Type B pancreatic cell (in vitro differentiated cells): Measurements from ENCODE around the gene SLC26A1. TPM values are rescaled to one million over a fixed set of nuclear protein-coding genes. Genes with fewer than 3 reads are reported as not detected.

Experiments
- DNase-seq: peaks from one replicate; pipeline ENCODE4 v3.0.0; 2021; ENCODE audit warnings: mixed read lengths; ENCODE audit not compliant: unreplicated experiment; ENCODE audit errors: extremely low spot score
- H3K27ac Mint-ChIP-seq: 2 replicates; pipeline ENCODE4 v1.8.0; 2021; ENCODE audit warnings: mild to moderate bottlenecking, mixed read lengths
- H3K27me3 Mint-ChIP-seq: 2 replicates; pipeline ENCODE4 v1.8.0; 2021; ENCODE audit warnings: mixed read lengths
- H3K36me3 Mint-ChIP-seq: 2 replicates; pipeline ENCODE4 v1.8.0; 2021; ENCODE audit warnings: mixed read lengths
- H3K4me1 Mint-ChIP-seq: one replicate; pipeline ENCODE4 v1.8.0; 2021; ENCODE audit warnings: mixed read lengths; ENCODE audit not compliant: unreplicated experiment
- H3K4me3 Mint-ChIP-seq: 2 replicates; pipeline ENCODE4 v1.8.0; 2021; ENCODE audit warnings: mild to moderate bottlenecking, mixed read lengths
- H3K9me3 Mint-ChIP-seq: 2 replicates; pipeline ENCODE4 v1.8.0; 2021; ENCODE audit warnings: mixed read lengths
- CTCF ChIP-seq: fragments of 200-600 bp; sonication (generic); conservative IDR thresholded peaks from 2 replicates; pipeline ENCODE4 v1.5.0; 2021; ENCODE audit warnings: antibody characterized with exemption, mild to moderate bottlenecking
- total RNA-seq: library from RNA; stranded (reverse); gene quantifications from 2 replicates; pipeline ENCODE4 v1.2.1, GENCODE V29; 2021; ENCODE audit warnings: low replicate concordance

SLC26A1 gene
- total RNA-seq, 1 donor from 2014 or later: 2.8 TPM

GRCh38 chr4:951594-952468, 41.4 kb downstream of the SLC26A1 start:
- no peak for TF ChIP-seq CTCF
- Mint-ChIP-seq H3K27ac (no peak overlapping the region), H3K4me1 (no peaks in the 10 kb centered on the region), H3K27me3 (no peaks in the 10 kb centered on the region), H3K9me3 (no peaks in the 10 kb centered on the region), H3K4me3 (no peak overlapping the region), H3K36me3 (no peaks in the 10 kb centered on the region)
- peak; percentile 64 for DNase-seq

GRCh38 chr4:951186-951585, 42.0 kb downstream of the SLC26A1 start:
- DNase-seq: peak; percentile 54
- no peak overlapping the region for H3K27ac Mint-ChIP-seq
- H3K9me3 Mint-ChIP-seq: no peaks in the 10 kb centered on the region
- H3K4me1 Mint-ChIP-seq: no peaks in the 10 kb centered on the region
- H3K4me3 Mint-ChIP-seq: no peak overlapping the region
- no peaks in the 10 kb centered on the region for H3K36me3 Mint-ChIP-seq
- TF ChIP-seq CTCF: no peak
- H3K27me3 Mint-ChIP-seq: no peaks in the 10 kb centered on the region

- Mint-ChIP-seq H3K27ac (no peak overlapping the region), H3K36me3 (no peaks in the 10 kb centered on the region), H3K4me1 (peaks cover 7% of the 10 kb centered on the region)
Observed at GRCh38 chr4:950136-951020, 42.8 kb downstream of the SLC26A1 start.

GRCh38 chr4:949656-950055, 43.5 kb downstream of the SLC26A1 start:
- Mint-ChIP-seq H3K4me1 (peaks cover 11% of the 10 kb centered on the region), H3K27me3 (peaks cover 13% of the 10 kb centered on the region), H3K4me3 (no peak overlapping the region), H3K27ac (no peak overlapping the region), H3K9me3 (no peaks in the 10 kb centered on the region), H3K36me3 (no peaks in the 10 kb centered on the region)
- no peak for DNase-seq
- TF ChIP-seq CTCF: no peak

More at GRCh38 chr4:950136-951020, 42.8 kb downstream of the SLC26A1 start:
- DNase-seq: no peak
- Mint-ChIP-seq H3K27me3 (peaks cover 6% of the 10 kb centered on the region), H3K9me3 (no peaks in the 10 kb centered on the region), H3K4me3 (no peak overlapping the region)
- TF ChIP-seq CTCF: no peak

GRCh38 chr4:948936-949300, 44.3 kb downstream of the SLC26A1 start:
- Mint-ChIP-seq H3K36me3 (no peaks in the 10 kb centered on the region), H3K4me1 (peaks cover 11% of the 10 kb centered on the region), H3K4me3 (no peak overlapping the region), H3K27me3 (peaks cover 14% of the 10 kb centered on the region), H3K9me3 (no peaks in the 10 kb centered on the region), H3K27ac (no peak overlapping the region)
- DNase-seq: no peak
- no peak for TF ChIP-seq CTCF
